H1 (cell line): ENCODE results near the gene DNAJC2. TPM values are rescaled to one million over a fixed set of nuclear protein-coding genes. Genes with fewer than 3 reads are reported as not detected.

Experiments used
- JUND ChIP-seq: IDR thresholded peaks from 2 replicates; pipeline ENCODE4 v1.6.1; 2011; ENCODE audit warnings: mild to moderate bottlenecking, improper control_type of control experiment, low read length
- RBBP5 ChIP-seq: IDR thresholded peaks from 2 replicates; pipeline ENCODE4 v1.7.1; 2012; ENCODE audit warnings: low read depth, mild to moderate bottlenecking, inconsistent platforms, low read length, moderate library complexity, borderline replicate concordance
- SAP30 ChIP-seq: fragments of 300-600 bp; sonication (generic); IDR thresholded peaks from 2 replicates; pipeline ENCODE4 v1.7.1; 2012; ENCODE audit warnings: low read length, moderate library complexity, mild to moderate bottlenecking, inconsistent platforms; ENCODE audit not compliant: insufficient read depth, insufficient replicate concordance
- SP1 ChIP-seq: IDR thresholded peaks from 2 replicates; pipeline ENCODE4 v1.6.1; 2011; ENCODE audit warnings: low read depth, low read length
- polyA plus RNA-seq, 7 experiments: library from polyadenylated mRNA; depleted of rRNA in 3 of 7; stranded (reverse) in 5 of 7; unstranded in 2 of 7; fragments of >200 nt in 5 of 7; fragments of 200-250 nt in 2 of 7; gene quantifications; 1 replicate in 5 of 7; 2 replicates in 1 of 7; 4 replicates in 1 of 7; pipeline versions ENCODE4 v1.2.1 to v1.2.3, GENCODE V29; 2011 to 2013; ENCODE audit warnings: missing spikeins in 2 of 7, mixed read lengths in 2 of 7
- total RNA-seq: library from RNA; stranded (reverse); fragmentation: NEBNext Ultra II Directional; extraction: Animal tissue kit (Norgen Biotek cat#: 25700); gene quantifications from 2 replicates; pipeline ENCODE4 v1.2.1, GENCODE V29; 2021
- TF ChIP-seq, protein P1 (sequence below), 3 experiments: IDR thresholded peaks; 1 replicate in 2 of 3; 2 replicates in 1 of 3; pipeline versions ENCODE4 v1.5.1 to v1.6.1; 2011; ENCODE audit warnings: low read length in 3 of 3, mild to moderate bottlenecking in 3 of 3, inconsistent platforms in 2 of 3, low read depth in 1 of 3, moderate library complexity in 1 of 3; ENCODE audit not compliant: insufficient read depth in 1 of 3; ENCODE audit errors: control extremely low read depth in 1 of 3

Gene DNAJC2
- total and polyA plus RNA-seq, 2 of the 8 experiments (the other 6 are each of a cell fraction or from before 2014, with no cell fraction given), result 9.8 to 42.2 TPM

DNA sequence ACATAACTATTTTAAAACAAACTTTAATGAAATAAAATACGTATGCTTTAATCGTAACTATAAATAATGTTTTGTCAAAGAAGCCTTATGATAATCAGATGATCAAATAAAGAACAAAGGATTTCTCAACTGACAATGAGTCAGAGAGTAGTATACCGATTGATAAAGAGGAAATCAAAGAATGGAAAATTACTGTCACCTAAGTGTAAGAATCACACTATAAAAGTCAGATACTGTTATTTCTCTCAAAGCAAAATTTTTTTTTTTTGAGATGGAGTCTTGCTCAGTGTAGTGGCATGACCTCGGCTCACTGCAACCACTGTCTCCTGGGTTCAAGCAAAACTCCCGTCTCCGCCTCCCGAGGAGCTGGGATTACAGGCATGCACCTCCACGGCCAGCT, 18.8 kb downstream of the DNAJC2 start (continued):
- TF ChIP-seq, protein P1, sequence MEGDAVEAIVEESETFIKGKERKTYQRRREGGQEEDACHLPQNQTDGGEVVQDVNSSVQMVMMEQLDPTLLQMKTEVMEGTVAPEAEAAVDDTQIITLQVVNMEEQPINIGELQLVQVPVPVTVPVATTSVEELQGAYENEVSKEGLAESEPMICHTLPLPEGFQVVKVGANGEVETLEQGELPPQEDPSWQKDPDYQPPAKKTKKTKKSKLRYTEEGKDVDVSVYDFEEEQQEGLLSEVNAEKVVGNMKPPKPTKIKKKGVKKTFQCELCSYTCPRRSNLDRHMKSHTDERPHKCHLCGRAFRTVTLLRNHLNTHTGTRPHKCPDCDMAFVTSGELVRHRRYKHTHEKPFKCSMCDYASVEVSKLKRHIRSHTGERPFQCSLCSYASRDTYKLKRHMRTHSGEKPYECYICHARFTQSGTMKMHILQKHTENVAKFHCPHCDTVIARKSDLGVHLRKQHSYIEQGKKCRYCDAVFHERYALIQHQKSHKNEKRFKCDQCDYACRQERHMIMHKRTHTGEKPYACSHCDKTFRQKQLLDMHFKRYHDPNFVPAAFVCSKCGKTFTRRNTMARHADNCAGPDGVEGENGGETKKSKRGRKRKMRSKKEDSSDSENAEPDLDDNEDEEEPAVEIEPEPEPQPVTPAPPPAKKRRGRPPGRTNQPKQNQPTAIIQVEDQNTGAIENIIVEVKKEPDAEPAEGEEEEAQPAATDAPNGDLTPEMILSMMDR (IDR thresholded peaks at IDR 0.05; ENCODE audit: control extremely low read depth in 1 of 3, insufficient read depth in 1 of 3, low read depth in 1 of 3, low read length in 3 of 3), result no peak
- TF ChIP-seq SP1 (no peak), JUND (no peak), RBBP5 (no peak), SAP30 (no peak)
